ENCODE results near the gene AKR1D1. TPM values are rescaled to one million over a fixed set of nuclear protein-coding genes. Genes with fewer than 3 reads are reported as not detected.

The AKR1D1 gene, protein sequence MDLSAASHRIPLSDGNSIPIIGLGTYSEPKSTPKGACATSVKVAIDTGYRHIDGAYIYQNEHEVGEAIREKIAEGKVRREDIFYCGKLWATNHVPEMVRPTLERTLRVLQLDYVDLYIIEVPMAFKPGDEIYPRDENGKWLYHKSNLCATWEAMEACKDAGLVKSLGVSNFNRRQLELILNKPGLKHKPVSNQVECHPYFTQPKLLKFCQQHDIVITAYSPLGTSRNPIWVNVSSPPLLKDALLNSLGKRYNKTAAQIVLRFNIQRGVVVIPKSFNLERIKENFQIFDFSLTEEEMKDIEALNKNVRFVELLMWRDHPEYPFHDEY
- total RNA-seq (2022; extraction: Qiagen RNA extraction; ENCODE audit: low read depth): 0.18 to 0.23 TPM in 2 of 5 replicates, not detected in the others

DNA sequence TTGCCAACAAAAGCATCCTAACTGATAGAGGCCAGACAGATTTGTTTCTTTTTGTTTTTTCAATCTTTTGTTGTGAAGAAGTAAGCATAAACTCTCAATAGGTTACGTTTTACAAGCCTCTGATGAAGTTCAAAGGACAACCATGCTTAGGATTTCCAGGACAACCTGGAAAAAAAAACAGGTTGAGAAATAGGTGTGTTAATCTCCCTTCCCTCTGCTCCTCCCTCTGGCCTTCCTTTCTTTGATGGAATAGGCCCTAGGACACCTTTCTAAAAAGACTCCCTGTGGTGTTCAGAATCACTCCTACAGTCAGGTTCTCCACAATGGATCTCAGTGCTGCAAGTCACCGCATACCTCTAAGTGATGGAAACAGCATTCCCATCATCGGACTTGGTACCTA, at the start of gene AKR1D1:
Gene AKR1D1 (plus strand): TSS at position 264 of the 400 bp plus-strand sequence. CDS start 60 bp downstream, at position 324.

Other genes with a start within 250 kb of the AKR1D1 start
- gene DGKI, start 229.5 kb upstream of the AKR1D1 start, total RNA-seq (2022; extraction: Qiagen RNA extraction; ENCODE audit: low read depth): 0.22 to 0.33 TPM (median 0.25 TPM) in 4 of 5 replicates, not detected in the other
- gene CREB3L2, start 74.4 kb upstream of the AKR1D1 start, total RNA-seq (2022; extraction: Qiagen RNA extraction; ENCODE audit: low read depth): 25.1 to 36.5 TPM (median 33.4 TPM) in 5 replicates

All from A549 treated with GW870086 at 1 μM for 4 hours (cell line).